Gastrocnemius medialis (tissue), 4 donors: Measurements from ENCODE around the gene MORF4L2. TPM values are rescaled to one million over a fixed set of nuclear protein-coding genes. Genes with fewer than 3 reads are reported as not detected.
"Not testable (repeated sequence)": the region's sequence is repeated elsewhere in the genome, so short reads cannot be mapped to it uniquely, and the experiment has no call there.

ENCODE experiments used
- ATAC-seq, 2 donors: fragments of 150-250 bp; one replicate each; pipeline ENCODE4 v1.9.1; 2016
- DNase-seq, 2 donors: peaks; one replicate each; pipeline ENCODE4 v3.0.0-alpha.2; 2019
- H3K27ac ChIP-seq, 4 donors: fragments of 200-600 bp; sonication (generic); 1 replicate in 1 of 4; 2 replicates in 3 of 4; pipeline ENCODE4 v1.5.1; 2016 to 2018; ENCODE audit warnings: mild to moderate bottlenecking in 2 of 4, moderate library complexity in 1 of 4
- H3K27me3 ChIP-seq, 3 donors: fragments of 200-600 bp; sonication (generic) in 2 of 3; 1 replicate in 1 of 3; 2 replicates in 2 of 3; pipeline versions ENCODE4 v1.5.1 to v1.6.0; 2016 to 2019; ENCODE audit warnings: mild to moderate bottlenecking in 1 of 3, moderate library complexity in 1 of 3
- H3K36me3 ChIP-seq, 2 donors: fragments of 200-600 bp; sonication (generic) in 1 of 2; one replicate each; pipeline ENCODE4 v1.5.1; 2017 to 2018
- H3K4me1 ChIP-seq, 2 donors: fragments of 200-600 bp; sonication (generic) in 1 of 2; one replicate each; pipeline ENCODE4 v1.5.1; 2016 to 2017; ENCODE audit warnings: mild to moderate bottlenecking in 2 of 2
- H3K4me3 ChIP-seq, 4 donors: fragments of 200-600 bp; sonication (generic) in 3 of 4; 1 replicate in 1 of 4; 2 replicates in 3 of 4; pipeline ENCODE4 v1.5.1; 2016 to 2019; ENCODE audit warnings: mild to moderate bottlenecking in 2 of 4
- H3K9me3 ChIP-seq, 3 donors: fragments of 200-600 bp; sonication (generic) in 2 of 3; 1 replicate in 1 of 3; 2 replicates in 2 of 3; pipeline ENCODE4 v1.5.1; 2016 to 2019
- POLR2A ChIP-seq, 2 donors: fragments of 450-650 bp; IDR thresholded peaks; one replicate each; pipeline ENCODE4 v1.6.1; 2017; ENCODE audit warnings: antibody characterized with exemption in 2 of 2, mild to moderate bottlenecking in 2 of 2, moderate library complexity in 2 of 2
- in situ Hi-C, 4 donors: fragments of 200-750 bp; cut with MboI; loops; one replicate each; pipeline versions ENCODE4 v1.15.0 to v1.8.0; 2017; ENCODE audit warnings: low sequenced_read_pairs in 4 of 4
- intact Hi-C: fragments of 100-400 bp; cut with DNase I; formaldehyde crosslinking; loops from one replicate; pipeline ENCODE4 v1.15.1; 2023; ENCODE audit warnings: low total_unique reads
- total RNA-seq, 4 donors: library from RNA; depleted of rRNA; stranded (reverse); fragments of >200 nt; gene quantifications; one replicate each; pipeline versions ENCODE4 v1.1.0 to v1.2.3, GENCODE V29; 2016
- TF ChIP-seq, protein P1 (sequence below), 5 experiments: fragments of 450-650 bp in 3 of 5; fragments of 200-600 bp in 2 of 5; sonication (generic) in 2 of 5; IDR thresholded peaks in 4 of 5; conservative IDR thresholded peaks in 1 of 5; 1 replicate in 4 of 5; 2 replicates in 1 of 5; pipeline ENCODE4 v1.5.1; 2016 to 2019; ENCODE audit warnings: antibody characterized with exemption in 5 of 5, mild to moderate bottlenecking in 3 of 5, moderate library complexity in 3 of 5

The MORF4L2 gene
- total RNA-seq, 4 donors from 2014 or later: 190 to 317 (median 213) TPM

DNA sequence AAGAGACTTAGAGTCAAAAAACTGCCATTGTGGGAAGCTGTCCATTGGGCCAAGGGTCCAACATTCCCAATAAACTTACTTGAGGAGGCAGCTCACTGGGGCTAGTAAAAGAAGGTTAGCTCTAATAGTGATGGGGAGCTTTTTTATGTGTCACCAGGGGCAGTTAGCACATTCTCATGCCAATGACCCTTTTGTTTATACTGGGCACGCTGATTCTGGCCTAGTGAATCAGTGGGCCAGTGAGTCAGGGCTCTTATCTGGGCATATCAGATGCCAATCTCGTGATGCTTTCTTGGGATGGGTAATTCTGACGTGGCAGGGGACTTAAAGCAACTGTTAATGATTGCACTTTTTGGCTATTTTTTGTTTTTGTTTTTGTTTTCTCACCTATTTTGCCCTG, 29.9 kb downstream of the MORF4L2 start:
- Histone ChIP-seq H3K4me1 (no peaks in the 10 kb centered on the region), H3K9me3 (no peaks in the 10 kb centered on the region), H3K36me3 (no peaks in the 10 kb centered on the region), H3K4me3 (no peak overlapping the region), H3K27me3 (no peaks in the 10 kb centered on the region), H3K27ac (no peak overlapping the region)
- intact Hi-C loops (no loop called here), in situ Hi-C loops (no loop called here)
- ATAC-seq (no peak), DNase-seq (no peak)
- no peak for TF ChIP-seq POLR2A (IDR thresholded peaks at IDR 0.05)

DNA sequence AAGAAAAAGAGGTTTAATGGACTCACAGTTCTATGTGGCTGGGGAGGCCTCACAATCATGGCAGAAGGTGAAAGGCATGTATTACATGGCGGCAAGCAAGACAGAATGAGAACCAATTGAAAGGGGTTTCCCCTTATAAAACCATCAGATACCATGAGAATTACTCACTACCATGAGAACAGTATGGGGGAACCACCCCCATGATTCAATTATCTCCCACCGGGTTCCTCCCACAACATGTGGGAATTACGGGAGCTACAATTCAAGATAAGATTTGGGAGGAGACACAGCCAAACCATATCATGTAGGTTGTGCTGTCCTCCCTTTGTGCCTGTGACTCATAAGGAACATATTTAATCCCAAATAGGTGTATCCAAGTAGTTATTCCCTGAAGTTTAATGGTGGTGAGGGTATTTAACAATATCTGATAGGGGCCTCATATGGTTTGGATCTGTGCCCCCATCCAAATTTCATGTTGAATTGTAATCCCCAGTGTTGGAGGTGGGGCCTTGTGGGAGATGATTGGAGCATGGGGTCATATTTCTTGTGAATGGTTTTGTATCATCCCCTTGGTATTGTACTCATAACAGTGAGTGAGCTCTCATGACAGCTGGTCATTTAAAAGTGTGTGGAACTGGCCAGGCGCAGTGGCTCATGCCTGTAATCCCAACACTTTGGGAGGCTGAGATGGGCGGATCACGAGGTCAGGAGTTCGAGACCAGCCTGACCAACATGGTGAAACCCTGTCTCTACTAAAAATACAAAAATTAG, 31.1 kb downstream of the MORF4L2 start:
- in situ Hi-C loops, H3K4me3 ChIP-seq, ATAC-seq, H3K4me1 ChIP-seq, intact Hi-C loops, DNase-seq, H3K9me3 ChIP-seq, H3K36me3 ChIP-seq, H3K27ac ChIP-seq, H3K27me3 ChIP-seq: not testable (repeated sequence)

DNA sequence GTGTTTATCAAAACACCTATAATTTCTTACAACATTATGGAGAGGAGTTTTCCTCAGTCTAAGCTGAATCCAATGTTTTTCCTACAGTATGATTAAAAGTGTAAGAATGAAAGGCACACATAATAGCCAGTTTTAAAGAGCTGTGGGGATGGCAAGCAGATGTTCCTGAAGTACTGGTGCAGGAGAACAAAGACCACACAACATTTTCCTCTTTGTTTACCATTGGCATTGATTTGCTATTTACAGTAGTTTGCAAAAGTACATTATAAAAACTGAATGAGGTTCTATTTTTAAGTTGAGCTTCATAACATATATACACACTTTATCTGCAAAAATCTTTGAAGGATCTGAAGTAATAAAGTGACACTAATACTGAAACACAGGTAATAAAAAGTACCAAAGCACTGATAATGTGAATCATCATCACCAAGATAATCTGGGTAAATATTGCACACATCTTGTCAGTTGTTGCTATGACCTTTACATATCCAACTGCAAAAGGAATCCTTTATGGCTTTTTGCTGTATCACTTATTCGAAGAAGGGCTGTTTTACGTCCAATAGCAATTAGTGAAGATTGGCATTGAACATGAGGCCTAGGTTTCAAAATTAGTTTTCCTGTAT, 35.2 kb downstream of the MORF4L2 start:
- no peak for TF ChIP-seq POLR2A (IDR thresholded peaks at IDR 0.05)
- TF ChIP-seq, protein P1, sequence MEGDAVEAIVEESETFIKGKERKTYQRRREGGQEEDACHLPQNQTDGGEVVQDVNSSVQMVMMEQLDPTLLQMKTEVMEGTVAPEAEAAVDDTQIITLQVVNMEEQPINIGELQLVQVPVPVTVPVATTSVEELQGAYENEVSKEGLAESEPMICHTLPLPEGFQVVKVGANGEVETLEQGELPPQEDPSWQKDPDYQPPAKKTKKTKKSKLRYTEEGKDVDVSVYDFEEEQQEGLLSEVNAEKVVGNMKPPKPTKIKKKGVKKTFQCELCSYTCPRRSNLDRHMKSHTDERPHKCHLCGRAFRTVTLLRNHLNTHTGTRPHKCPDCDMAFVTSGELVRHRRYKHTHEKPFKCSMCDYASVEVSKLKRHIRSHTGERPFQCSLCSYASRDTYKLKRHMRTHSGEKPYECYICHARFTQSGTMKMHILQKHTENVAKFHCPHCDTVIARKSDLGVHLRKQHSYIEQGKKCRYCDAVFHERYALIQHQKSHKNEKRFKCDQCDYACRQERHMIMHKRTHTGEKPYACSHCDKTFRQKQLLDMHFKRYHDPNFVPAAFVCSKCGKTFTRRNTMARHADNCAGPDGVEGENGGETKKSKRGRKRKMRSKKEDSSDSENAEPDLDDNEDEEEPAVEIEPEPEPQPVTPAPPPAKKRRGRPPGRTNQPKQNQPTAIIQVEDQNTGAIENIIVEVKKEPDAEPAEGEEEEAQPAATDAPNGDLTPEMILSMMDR (IDR thresholded peaks at IDR 0.05 in 4 of 5, conservative IDR thresholded peaks at IDR 0.05 in 1 of 5): no peak
- no peak overlapping the region for H3K27ac ChIP-seq
- intact Hi-C loops: no loop called here
- no peaks in the 10 kb centered on the region for H3K27me3 ChIP-seq
- no peak overlapping the region for H3K4me3 ChIP-seq
- ATAC-seq (no peak), DNase-seq (no peak)
- no peaks in the 10 kb centered on the region for H3K9me3 ChIP-seq
- H3K36me3 ChIP-seq: no peaks in the 10 kb centered on the region
- H3K4me1 ChIP-seq: no peaks in the 10 kb centered on the region
- in situ Hi-C loops: no loop called here

DNA sequence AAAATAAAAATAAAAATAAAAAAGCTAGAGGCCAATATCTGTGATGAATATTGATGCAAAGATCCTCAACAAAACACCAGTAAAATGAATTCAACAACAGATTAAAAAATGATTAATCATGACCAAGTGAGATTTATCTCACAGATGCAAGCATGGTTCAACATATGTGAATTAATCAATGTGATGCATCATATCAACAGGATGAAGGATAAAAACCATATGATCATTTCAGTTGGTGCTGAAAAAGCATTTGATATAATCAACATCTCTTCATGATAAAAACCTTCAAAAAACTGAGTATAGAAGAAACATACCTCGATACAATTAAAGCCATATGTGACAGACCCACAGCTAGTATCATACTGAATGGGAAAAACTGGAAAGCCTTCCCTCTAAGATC, 38.9 kb downstream of the MORF4L2 start:
- in situ Hi-C loops (no loop called here), intact Hi-C loops (no loop called here)
- peaks cover 0 to 5% (median 0%) of the 10 kb centered on the region in 3 donors for H3K9me3 ChIP-seq
- H3K27ac ChIP-seq: no peak overlapping the region
- H3K4me3 ChIP-seq: no peak overlapping the region
- no peaks in the 10 kb centered on the region for H3K36me3 ChIP-seq
- ATAC-seq (no peak), DNase-seq (no peak)
- peaks cover 0 to 5% (median 0%) of the 10 kb centered on the region in 3 donors for H3K27me3 ChIP-seq
- TF ChIP-seq, protein P1 (IDR thresholded peaks at IDR 0.05 in 4 of 5, conservative IDR thresholded peaks at IDR 0.05 in 1 of 5): no peak
- TF ChIP-seq POLR2A (IDR thresholded peaks at IDR 0.05): no peak
- no peaks in the 10 kb centered on the region for H3K4me1 ChIP-seq

DNA sequence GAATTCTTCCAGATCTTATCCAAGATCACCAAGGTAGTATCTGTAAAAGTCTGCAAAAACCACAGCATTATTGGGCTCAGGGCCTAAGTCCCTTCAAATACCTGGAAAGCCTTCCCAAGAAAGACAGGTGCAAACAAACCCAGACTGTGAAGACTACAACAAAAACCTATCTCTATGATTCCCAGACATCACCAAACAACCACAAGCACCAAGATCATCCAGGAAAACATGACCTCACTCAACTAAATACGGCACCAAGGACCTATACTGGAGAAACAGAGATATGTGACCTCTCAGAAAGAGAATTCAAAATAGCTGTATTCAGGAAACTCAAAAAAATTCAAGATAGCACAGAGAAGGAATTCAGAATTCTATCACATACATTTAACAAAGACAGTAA, 42.4 kb downstream of the MORF4L2 start:
- Histone ChIP-seq H3K9me3 (peaks cover 0 to 5% (median 0%) of the 10 kb centered on the region in 3 donors), H3K4me3 (no peak overlapping the region), H3K27me3 (peaks cover 0 to 5% (median 0%) of the 10 kb centered on the region in 3 donors), H3K4me1 (no peaks in the 10 kb centered on the region), H3K27ac (no peak overlapping the region), H3K36me3 (no peaks in the 10 kb centered on the region)
- DNase-seq: no peak
- intact Hi-C loops (no loop called here), in situ Hi-C loops (no loop called here)
- no peak for TF ChIP-seq POLR2A (IDR thresholded peaks at IDR 0.05)
- TF ChIP-seq, protein P1 (IDR thresholded peaks at IDR 0.05 in 4 of 5, conservative IDR thresholded peaks at IDR 0.05 in 1 of 5): no peak
- ATAC-seq: no peak
